WTC11 (cell line): Measurements from ENCODE around the gene FUT8.

Experiments used
- CTCF ChIP-seq: fragments of 200-600 bp; IDR thresholded peaks from 2 replicates; pipeline ENCODE4 v1.8.0; 2022; ENCODE audit warnings: antibody characterized with exemption
- ESRRA ChIP-seq: sonication (generic); formaldehyde crosslinking; IDR thresholded peaks from 2 replicates; pipeline ENCODE4 v1.8.1; 2022; ENCODE audit warnings: mild to moderate bottlenecking, missing genetic modification reagents, borderline replicate concordance
- FOXP4 ChIP-seq: sonication (generic); formaldehyde crosslinking; IDR thresholded peaks from 2 replicates; pipeline ENCODE4 v1.8.0; 2022; ENCODE audit warnings: mild to moderate bottlenecking, missing genetic modification reagents
- MAX ChIP-seq: sonication (generic); formaldehyde crosslinking; IDR thresholded peaks from 2 replicates; pipeline ENCODE4 v1.8.0; 2022; ENCODE audit warnings: mild to moderate bottlenecking, missing genetic modification reagents
- RELA ChIP-seq: sonication (generic); formaldehyde crosslinking; IDR thresholded peaks from 2 replicates; pipeline ENCODE4 v1.8.1; 2022; ENCODE audit warnings: missing genetic modification reagents, mild to moderate bottlenecking, borderline replicate concordance
- SMAD3 ChIP-seq: sonication (generic); formaldehyde crosslinking; IDR thresholded peaks from 2 replicates; pipeline ENCODE4 v1.8.0; 2022; ENCODE audit warnings: missing genetic modification reagents, mild to moderate bottlenecking, borderline replicate concordance

- TF ChIP-seq CTCF (no peak), RELA (no peak), MAX (CRISPR knock-in tag) (no peak), FOXP4 (CRISPR knock-in tag) (no peak), SMAD3 (CRISPR knock-in tag) (no peak), ESRRA (CRISPR knock-in tag) (no peak)
Measured at GRCh38 chr14:65425885-65426284, 13.4 kb downstream of the FUT8 start.
